GM12878 (cell line): ENCODE results near the gene NUTM2F. TPM values are rescaled to one million over a fixed set of nuclear protein-coding genes. Genes with fewer than 3 reads are reported as not detected.

Experiments used
- ATAC-seq: fragments of 200-7000 bp; cut with Tn5 transposase; 3 replicates; pipeline ENCODE4 v1.9.1; 2020; ENCODE audit warnings: mild to moderate bottlenecking, moderate library complexity
- BruUV-seq: library from RNA; stranded (reverse); fragments of 400-500 nt; replicated peaks from 2 replicates; lab custom pipeline; 2021; lab: Mats Ljungman, UMichigan
- CTCF ChIA-PET: fragments of 300-600 bp; sonication (Branson Sonifier 250); formaldehyde crosslinking; extraction: SDS; loops from one replicate; lab custom pipeline; 2021; ENCODE audit warnings: inconsistent platforms; lab: Yijun Ruan, JAX
- POLR2A ChIA-PET: fragments of 350-600 bp; formaldehyde crosslinking; extraction: SDS; loops from one replicate; lab custom pipeline; 2021; ENCODE audit warnings: inconsistent platforms; lab: Charles Lee
- RAD21 ChIA-PET: fragments of 300-600 bp; sonication (Branson Sonifier 250); formaldehyde crosslinking; loops from one replicate; lab custom pipeline; 2023; ENCODE audit warnings: antibody characterized with exemption; ENCODE audit not compliant: unreplicated experiment; lab: Charles Lee
- SMC1A ChIA-PET: fragments of 300-600 bp; sonication (Branson Sonifier 250); formaldehyde crosslinking; loops from one replicate; lab custom pipeline; 2023; ENCODE audit not compliant: unreplicated experiment, uncharacterized antibody; lab: Charles Lee
- DNase-seq: peaks from one replicate; pipeline ENCODE4 v3.0.0-alpha.2; 2011; ENCODE audit warnings: low read depth, low spot score
- FAIRE-seq: peaks from 3 replicates; lab custom pipeline; 2011; peaks lifted over from hg19 to GRCh38; lab: Jason Lieb, UNC
- H2AFZ ChIP-seq: 2 replicates; pipeline ENCODE4 v1.6.0; 2011; ENCODE audit warnings: low read depth, low read length, control low read depth; ENCODE audit not compliant: control insufficient read depth
- H3K27ac ChIP-seq: 2 replicates; pipeline ENCODE4 v1.5.1; 2011; ENCODE audit warnings: control low read depth; ENCODE audit not compliant: control insufficient read depth, insufficient read depth
- H3K27me3 ChIP-seq, 2 experiments: replicated peaks in 1 of 2; 2 replicates each; pipeline versions ENCODE4 v1.6.0 to v1.6.1; 2011; ENCODE audit warnings: low read length in 1 of 2; ENCODE audit not compliant: control insufficient read depth in 2 of 2, insufficient read depth in 2 of 2
- H3K36me3 ChIP-seq, 2 experiments: 2 replicates each; pipeline ENCODE4 v1.5.1; 2011; ENCODE audit warnings: low read length in 1 of 2; ENCODE audit not compliant: control insufficient read depth in 2 of 2, insufficient read depth in 2 of 2
- H3K4me1 ChIP-seq: 2 replicates; pipeline ENCODE4 v1.6.1; 2011; ENCODE audit warnings: mild to moderate bottlenecking, low read length, moderate library complexity, mixed read lengths; ENCODE audit not compliant: control insufficient read depth, insufficient read depth
- H3K4me2 ChIP-seq: 2 replicates; pipeline ENCODE4 v1.6.0; 2011; ENCODE audit warnings: control low read depth; ENCODE audit not compliant: control insufficient read depth, insufficient read depth
- H3K4me3 ChIP-seq: fragments of 200-600 bp; sonication (generic); 2 replicates; pipeline ENCODE4 v1.5.1; 2016
- H3K79me2 ChIP-seq: 2 replicates; pipeline ENCODE4 v1.6.0; 2011; ENCODE audit warnings: low read length; ENCODE audit not compliant: control insufficient read depth, insufficient read depth
- H3K9ac ChIP-seq: 2 replicates; pipeline ENCODE4 v1.8.0; 2011; ENCODE audit warnings: low read length, control low read depth, mixed read lengths; ENCODE audit not compliant: control insufficient read depth, insufficient read depth
- H3K9me3 ChIP-seq: replicated peaks from 3 replicates; pipeline ENCODE4 v1.5.1; 2011; ENCODE audit warnings: mild to moderate bottlenecking, low read length; ENCODE audit not compliant: control insufficient read depth, insufficient read depth
- H4K20me1 ChIP-seq: 2 replicates; pipeline ENCODE4 v1.6.0; 2011; ENCODE audit not compliant: control insufficient read depth, insufficient read depth
- E2F4 ChIP-seq: IDR thresholded peaks from 2 replicates; pipeline ENCODE4 v1.6.1; 2012; ENCODE audit warnings: low read depth, low read length, improper control_type of control experiment
- E2F8 ChIP-seq: fragments of 450-650 bp; IDR thresholded peaks from 2 replicates; pipeline ENCODE4 v1.6.1; 2018; ENCODE audit warnings: mild to moderate bottlenecking, low read depth, moderate library complexity; ENCODE audit not compliant: partially characterized antibody
- ESRRA ChIP-seq: IDR thresholded peaks from 2 replicates; pipeline ENCODE4 v1.6.1; 2012; ENCODE audit warnings: mild to moderate bottlenecking, low read length, improper control_type of control experiment
- GATAD2B ChIP-seq: fragments of 450-650 bp; conservative IDR thresholded peaks from 2 replicates; pipeline ENCODE4 v1.6.1; 2017; ENCODE audit warnings: low read depth, mild to moderate bottlenecking, moderate library complexity
- IKZF1 ChIP-seq: fragments of 450-650 bp; conservative IDR thresholded peaks from 2 replicates; pipeline ENCODE4 v1.6.1; 2017; ENCODE audit warnings: antibody characterized with exemption, mild to moderate bottlenecking
- IRF4 ChIP-seq: IDR thresholded peaks from 2 replicates; pipeline ENCODE4 v1.6.1; 2011; ENCODE audit warnings: low read depth, low read length
- NFYA ChIP-seq: IDR thresholded peaks from 2 replicates; pipeline ENCODE4 v1.6.1; 2011; ENCODE audit warnings: low read depth, mild to moderate bottlenecking, low read length, improper control_type of control experiment, borderline replicate concordance
- PKNOX1 ChIP-seq: fragments of 450-650 bp; IDR thresholded peaks from 2 replicates; pipeline ENCODE4 v1.6.1; 2016; ENCODE audit warnings: mild to moderate bottlenecking
- RELB ChIP-seq: fragments of 450-650 bp; IDR thresholded peaks from 2 replicates; pipeline ENCODE4 v1.6.1; 2017; ENCODE audit warnings: low read depth, mild to moderate bottlenecking, moderate library complexity
- SMARCA5 ChIP-seq: fragments of 450-650 bp; IDR thresholded peaks from 2 replicates; pipeline ENCODE4 v1.6.1; 2017; ENCODE audit warnings: mild to moderate bottlenecking
- SUPT20H ChIP-seq: IDR thresholded peaks from 2 replicates; pipeline ENCODE4 v1.6.1; 2011; ENCODE audit warnings: low read depth, mild to moderate bottlenecking, low read length, moderate library complexity, borderline replicate concordance; ENCODE audit not compliant: control insufficient read depth
- SUZ12 ChIP-seq: fragments of 200-600 bp; sonication (generic); IDR thresholded peaks from one replicate; pipeline ENCODE4 v1.6.1; 2018; ENCODE audit warnings: antibody characterized with exemption, mild to moderate bottlenecking; ENCODE audit not compliant: unreplicated experiment
- TAF1 ChIP-seq: IDR thresholded peaks from 2 replicates; pipeline ENCODE4 v1.6.1; 2011; ENCODE audit warnings: mild to moderate bottlenecking, low read depth, low read length, borderline replicate concordance
- USF1 ChIP-seq: IDR thresholded peaks from 2 replicates; pipeline ENCODE4 v1.6.1; 2011; ENCODE audit warnings: borderline replicate concordance, low read depth, mild to moderate bottlenecking, moderate library complexity, mixed read lengths, low read length; ENCODE audit not compliant: insufficient read depth; ENCODE audit errors: extremely low read length
- ZNF207 ChIP-seq: fragments of 450-650 bp; IDR thresholded peaks from 2 replicates; pipeline ENCODE4 v1.6.1; 2014; ENCODE audit warnings: antibody characterized with exemption, mild to moderate bottlenecking, borderline replicate concordance
- ZNF274 ChIP-seq: IDR thresholded peaks from one replicate; pipeline ENCODE4 v1.8.0; 2011; ENCODE audit not compliant: insufficient read length, insufficient read depth
- ZNF622 ChIP-seq: fragments of 450-650 bp; IDR thresholded peaks from 2 replicates; pipeline ENCODE4 v1.6.1; 2017; ENCODE audit warnings: mild to moderate bottlenecking, inconsistent platforms
- WGBS: methylation state at CpG from one replicate; pipeline ENCODE4 v1.1.6; 2016; ENCODE audit warnings: low lambda C conversion rate; ENCODE audit not compliant: insufficient replicate concordance, insufficient coverage; ENCODE audit errors: missing lambda C conversion rate; 5-methylcytosine and 5-hydroxymethylcytosine counted together
- in situ Hi-C: fragments of 300-500 bp; cut with MboI; formaldehyde crosslinking; loops from 9 replicates; pipeline ENCODE4 v1.14.3; 2018; ENCODE audit warnings: mixed read lengths
- intact Hi-C: fragments of 100-400 bp; cut with micrococcal nuclease; formaldehyde crosslinking; loops from one replicate; pipeline ENCODE4 v1.14.2; 2022; ENCODE audit not compliant: unreplicated experiment
- polyA plus RNA-seq, 11 experiments: library from polyadenylated mRNA; depleted of rRNA in 4 of 11; unstranded in 6 of 11; stranded (reverse) in 5 of 11; fragments of >200 nt; fragmentation: Nextera tagmentation in 4 of 11; fragmentation: Illumina TruSeq in 1 of 11; extraction: Ambion mirVana in 4 of 11; extraction: Trizol in 1 of 11; gene quantifications; 1 replicate in 1 of 11; 2 replicates in 10 of 11; pipeline versions ENCODE4 v1.2.1 to v1.2.3, GENCODE V29; 2011 to 2016; ENCODE audit warnings: inconsistent platforms in 2 of 11, missing spikeins in 2 of 11, low read depth in 1 of 11
- total RNA-seq, 4 experiments: library from RNA; depleted of rRNA in 3 of 4; stranded (reverse); fragments of >200 nt in 3 of 4; fragmentation: Illumina TruSeq in 1 of 4; extraction: Trizol in 1 of 4; gene quantifications; 2 replicates each; pipeline versions ENCODE4 v1.2.1 to v1.2.3, GENCODE V29; 2013 to 2021

Gene NUTM2F
- total and polyA plus RNA-seq, 10 of the 15 experiments (the other 5 are each of a cell fraction or from before 2014, with no cell fraction given), result not detected

- no peak overlapping the region for H3K4me3 ChIP-seq
- BruUV-seq, result no TSS peak
- ChIA-PET POLR2A (no interaction called here), RAD21 (no interaction called here)
- H3K4me1 ChIP-seq, result no peaks in the 10 kb centered on the region
- no peak for ATAC-seq
- no peaks in the 10 kb centered on the region for H4K20me1 ChIP-seq
- DNase-seq, result no peak
- no peak overlapping the region for H2AFZ ChIP-seq
- TF ChIP-seq RELB (no peak), TAF1 (no peak), SUZ12 (no peak), ESRRA (no peak), PKNOX1 (no peak), E2F4 (no peak), NFYA (no peak), ZNF274 (no peak), SUPT20H (no peak), IKZF1 (no peak), GATAD2B (no peak), USF1 (no peak), ZNF207 (no peak), IRF4 (no peak), ZNF622 (no peak), SMARCA5 (no peak), E2F8 (no peak)
- TF ChIP-seq, all 136 proteins: peak for 0
- Histone ChIP-seq H3K27ac (no peak overlapping the region), H3K36me3 (peaks cover 0 to 12% of the 10 kb centered on the region in 2 experiments; a peak in 1 of 4 replicates), H3K79me2 (no peaks in the 10 kb centered on the region), H3K4me2 (no peak overlapping the region), H3K27me3 (no peaks in the 10 kb centered on the region), H3K9ac (no peak overlapping the region), H3K9me3 (no peaks in the 10 kb centered on the region)
- FAIRE-seq, result no peak
- in situ Hi-C loops, result no loop called here
- ChIA-PET CTCF (no interaction called here), SMC1A (no interaction called here)
- intact Hi-C loops, result no loop called here
- WGBS, result 98% methylated on average over 3 of the region's 3 CpGs
Measured at GRCh38 chr9:94286116-94286515, 42.3 kb downstream of the NUTM2F start.
